ENCODE data around the gene CSAD. TPM values are rescaled to one million over a fixed set of nuclear protein-coding genes. Genes with fewer than 3 reads are reported as not detected.

The CSAD gene
- total RNA-seq, 5 donors from 2014 or later (not counting 1 experiment from before 2014, with no cell fraction given): 48.6 to 69.6 (median 62.3) TPM

- H3K27ac Mint-ChIP-seq: no peak overlapping the region
- POLR2A ChIA-PET: no interaction called here
- Histone ChIP-seq H3K27ac (ENCODE audit: low read length) (no peak overlapping the region), H3K27me3 (replicated peaks in 1 of 2; ENCODE audit: control insufficient read depth in 2 of 2, extremely low read depth in 1 of 2, insufficient read depth in 2 of 2, low read length in 1 of 2) (peaks cover 0 to 2% of the 10 kb centered on the region in 2 experiments), H3K36me3 (ENCODE audit: control insufficient read depth in 2 of 2, extremely low read depth in 1 of 2, insufficient read depth in 1 of 2, low read length in 1 of 2) (no peaks in the 10 kb centered on the region), H3K9me3 (no peaks in the 10 kb centered on the region), H3K4me3 (ENCODE audit: control insufficient read depth in 1 of 2, extremely low read depth in 1 of 2, low read length in 1 of 2) (no peak overlapping the region), H3K4me1 (ENCODE audit: control insufficient read depth in 1 of 2, extremely low read depth in 1 of 2, insufficient read depth in 2 of 2, low read length in 2 of 2) (no peaks in the 10 kb centered on the region)
- no peaks in the 10 kb centered on the region for H3K4me1 Mint-ChIP-seq
- no CpG with 5 or more reads among the region's 15 CpGs for WGBS (ENCODE audit: insufficient coverage)
- no peaks in the 10 kb centered on the region for H3K36me3 Mint-ChIP-seq
- ATAC-seq (replicated peaks in 1 of 4) (no peak), DNase-seq (no peak)
- no peak overlapping the region for H3K4me3 Mint-ChIP-seq
- no peaks in the 10 kb centered on the region for H3K9me3 Mint-ChIP-seq
- CTCF ChIA-PET: interaction anchor here in 1 of 2 donors (0.6 kb wide), 1 partner anchor 288 kb away, joined by 5 read pairs; no protein-coding TSS in a partner anchor
- H3K27me3 Mint-ChIP-seq: no peaks in the 10 kb centered on the region
Measured at GRCh38 chr12:53147653-53148052, 33.1 kb downstream of the CSAD start.

DNA sequence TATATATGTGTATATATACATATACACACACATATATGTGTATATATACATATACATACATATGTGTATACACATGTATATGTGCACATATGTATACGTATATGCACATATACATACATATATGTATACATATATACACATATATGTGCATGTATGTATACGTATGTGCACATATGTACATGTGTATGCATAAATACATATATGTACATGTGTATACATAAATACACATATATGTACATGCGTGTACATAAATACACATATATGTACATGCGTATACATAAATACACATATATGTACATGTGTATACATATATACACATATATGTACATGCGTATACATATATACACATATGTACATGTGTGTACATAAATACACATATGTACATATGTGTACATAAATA lies 33.5 kb downstream of the CSAD start:
- H3K27me3 ChIP-seq (replicated peaks in 1 of 2; ENCODE audit: control insufficient read depth in 2 of 2, extremely low read depth in 1 of 2, insufficient read depth in 2 of 2, low read length in 1 of 2): peaks cover 0 to 2% of the 10 kb centered on the region in 2 experiments
- no peaks in the 10 kb centered on the region for H3K27me3 Mint-ChIP-seq
- H3K9me3 ChIP-seq: no peaks in the 10 kb centered on the region
- ChIA-PET POLR2A (no interaction called here), CTCF (interaction anchor here in 1 of 2 donors (0.5 kb wide), 1 partner anchor 111 kb away, joined by 4 read pairs; no protein-coding TSS in a partner anchor)
- H3K36me3 ChIP-seq (ENCODE audit: control insufficient read depth in 2 of 2, extremely low read depth in 1 of 2, insufficient read depth in 1 of 2, low read length in 1 of 2): no peaks in the 10 kb centered on the region
- no peak overlapping the region for H3K27ac Mint-ChIP-seq
- ATAC-seq (replicated peaks in 1 of 4) (no peak), DNase-seq (no peak)
- no peaks in the 10 kb centered on the region for H3K4me1 Mint-ChIP-seq
- H3K4me1 ChIP-seq (ENCODE audit: control insufficient read depth in 1 of 2, extremely low read depth in 1 of 2, insufficient read depth in 2 of 2, low read length in 2 of 2): no peaks in the 10 kb centered on the region
- no peak overlapping the region for H3K27ac ChIP-seq (ENCODE audit: low read length)
- H3K9me3 Mint-ChIP-seq: no peaks in the 10 kb centered on the region
- WGBS (ENCODE audit: insufficient coverage): no CpG with 5 or more reads among the region's 5 CpGs
- no peak overlapping the region for H3K4me3 ChIP-seq (ENCODE audit: control insufficient read depth in 1 of 2, extremely low read depth in 1 of 2, low read length in 1 of 2)
- H3K36me3 Mint-ChIP-seq: no peaks in the 10 kb centered on the region
- H3K4me3 Mint-ChIP-seq: no peak overlapping the region

DNA sequence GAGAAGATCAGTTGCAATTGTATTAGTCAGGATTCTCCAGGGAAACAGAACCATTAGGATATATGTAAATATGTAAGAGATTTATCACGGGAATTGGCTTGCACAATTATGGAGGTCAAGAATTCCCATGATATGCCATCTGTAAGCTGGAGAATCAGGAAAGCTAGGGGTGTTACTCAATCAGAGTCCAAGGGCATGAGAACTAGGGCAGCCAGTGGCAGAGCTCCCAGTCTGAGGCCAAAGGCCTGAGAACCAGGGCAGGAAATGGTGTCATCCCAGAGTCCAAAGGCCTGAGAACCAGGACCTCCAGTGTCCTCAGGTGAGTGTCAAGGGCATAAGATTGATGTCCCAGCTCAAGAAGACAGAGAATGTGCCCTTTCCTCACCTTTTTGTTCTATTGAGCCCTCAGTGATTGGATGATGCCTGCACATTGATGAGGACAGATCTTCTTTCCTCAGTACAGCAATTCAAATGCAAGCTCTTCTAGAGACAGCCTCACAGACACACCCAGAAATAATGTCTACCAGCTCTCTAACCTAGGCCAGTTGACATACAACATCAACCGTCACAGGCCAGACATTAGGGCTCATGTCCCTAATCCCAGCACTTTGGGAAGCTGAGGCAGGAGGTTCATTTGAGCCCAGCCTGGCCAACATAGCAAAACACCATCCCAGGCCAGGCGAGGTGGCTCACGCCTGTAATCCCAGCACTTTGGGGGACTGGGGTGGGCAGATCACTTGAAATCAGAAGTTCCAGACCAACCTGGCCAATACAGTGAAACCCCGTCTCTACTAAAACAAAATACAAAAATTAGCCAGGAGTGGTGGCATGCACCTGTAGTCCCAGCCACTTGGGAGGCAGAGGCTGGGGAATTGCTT lies 35.1 kb downstream of the CSAD start:
- ATAC-seq (replicated peaks in 1 of 4): no peak
- Mint-ChIP-seq H3K36me3 (no peaks in the 10 kb centered on the region), H3K4me3 (no peak overlapping the region), H3K27me3 (no peaks in the 10 kb centered on the region), H3K27ac (no peak overlapping the region), H3K9me3 (no peaks in the 10 kb centered on the region), H3K4me1 (no peaks in the 10 kb centered on the region)
- no peaks in the 10 kb centered on the region for H3K36me3 ChIP-seq (ENCODE audit: control insufficient read depth in 2 of 2, extremely low read depth in 1 of 2, insufficient read depth in 1 of 2, low read length in 1 of 2)
- no peak for DNase-seq
- no peak overlapping the region for H3K27ac ChIP-seq (ENCODE audit: low read length)
- no peaks in the 10 kb centered on the region for H3K9me3 ChIP-seq
- no peaks in the 10 kb centered on the region for H3K4me1 ChIP-seq (ENCODE audit: control insufficient read depth in 1 of 2, extremely low read depth in 1 of 2, insufficient read depth in 2 of 2, low read length in 2 of 2)
- CTCF ChIA-PET: interaction anchor here in 1 of 2 donors (0.6 kb wide), 1 partner anchor 72 kb away, joined by 12 read pairs; no protein-coding TSS in a partner anchor
- WGBS (ENCODE audit: insufficient coverage): 79% methylated on average over 1 of the region's 5 CpGs
- H3K27me3 ChIP-seq (replicated peaks in 1 of 2; ENCODE audit: control insufficient read depth in 2 of 2, extremely low read depth in 1 of 2, insufficient read depth in 2 of 2, low read length in 1 of 2): peaks cover 0 to 2% of the 10 kb centered on the region in 2 experiments
- POLR2A ChIA-PET: no interaction called here
- no peak overlapping the region for H3K4me3 ChIP-seq (ENCODE audit: control insufficient read depth in 1 of 2, extremely low read depth in 1 of 2, low read length in 1 of 2)

GRCh38 chr12:53143355-53143754 lies 37.4 kb downstream of the CSAD start:
- H3K36me3 Mint-ChIP-seq: no peaks in the 10 kb centered on the region
- ATAC-seq (replicated peaks in 1 of 4): no peak
- ChIA-PET POLR2A (no interaction called here), CTCF (interaction anchor here in 1 of 2 donors (0.7 kb wide), 1 partner anchor 1105 kb away, joined by 5 read pairs; no protein-coding TSS in a partner anchor)
- no peak for DNase-seq
- Histone ChIP-seq H3K27me3 (replicated peaks in 1 of 2; ENCODE audit: control insufficient read depth in 2 of 2, extremely low read depth in 1 of 2, insufficient read depth in 2 of 2, low read length in 1 of 2) (peaks cover 0 to 6% of the 10 kb centered on the region in 2 experiments), H3K9me3 (no peaks in the 10 kb centered on the region), H3K27ac (ENCODE audit: low read length) (no peak overlapping the region), H3K4me1 (ENCODE audit: control insufficient read depth in 1 of 2, extremely low read depth in 1 of 2, insufficient read depth in 2 of 2, low read length in 2 of 2) (no peaks in the 10 kb centered on the region), H3K36me3 (ENCODE audit: control insufficient read depth in 2 of 2, extremely low read depth in 1 of 2, insufficient read depth in 1 of 2, low read length in 1 of 2) (no peaks in the 10 kb centered on the region), H3K4me3 (ENCODE audit: control insufficient read depth in 1 of 2, extremely low read depth in 1 of 2, low read length in 1 of 2) (no peak overlapping the region)
- peaks cover 0 to 4% of the 10 kb centered on the region in 2 donors for H3K27me3 Mint-ChIP-seq
- H3K27ac Mint-ChIP-seq: no peak overlapping the region
- 94% methylated on average over 3 of the region's 4 CpGs for WGBS (ENCODE audit: insufficient coverage)
- no peaks in the 10 kb centered on the region for H3K9me3 Mint-ChIP-seq
- no peak overlapping the region for H3K4me3 Mint-ChIP-seq
- H3K4me1 Mint-ChIP-seq: no peaks in the 10 kb centered on the region

DNA sequence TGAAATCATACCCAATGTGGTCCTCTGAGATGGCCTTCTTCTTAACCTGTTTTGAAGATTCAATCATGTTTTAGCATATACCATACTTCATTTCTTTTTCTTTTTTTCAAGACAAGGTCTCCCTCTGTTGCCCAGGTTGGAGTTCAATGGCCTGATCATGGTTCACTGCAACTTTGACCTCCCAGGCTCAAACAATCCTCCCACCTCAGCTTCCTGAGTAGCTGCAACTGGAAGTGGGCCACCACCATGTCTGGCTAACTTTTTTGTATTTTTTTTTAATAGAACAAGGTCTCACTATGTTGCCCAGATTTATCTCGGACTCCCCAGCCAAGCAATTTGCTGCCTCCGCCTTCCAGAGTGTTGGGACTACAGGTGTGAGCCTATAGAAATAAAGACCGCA lies 47.0 kb downstream of the CSAD start:
- Mint-ChIP-seq H3K36me3 (no peaks in the 10 kb centered on the region), H3K4me3 (no peak overlapping the region), H3K27me3 (peaks cover 3 to 6% of the 10 kb centered on the region in 2 donors), H3K9me3 (peaks cover 0 to 6% (median 4%) of the 10 kb centered on the region in 3 donors), H3K27ac (no peak overlapping the region), H3K4me1 (no peaks in the 10 kb centered on the region)
- no peaks in the 10 kb centered on the region for H3K4me1 ChIP-seq (ENCODE audit: control insufficient read depth in 1 of 2, extremely low read depth in 1 of 2, insufficient read depth in 2 of 2, low read length in 2 of 2)
- H3K9me3 ChIP-seq: no peaks in the 10 kb centered on the region
- WGBS (ENCODE audit: insufficient coverage): no CpG with 5 or more reads among the region's 3 CpGs
- CTCF ChIA-PET: no interaction called here
- H3K27me3 ChIP-seq (replicated peaks in 1 of 2; ENCODE audit: control insufficient read depth in 2 of 2, extremely low read depth in 1 of 2, insufficient read depth in 2 of 2, low read length in 1 of 2): peaks cover 0 to 8% of the 10 kb centered on the region in 2 experiments
- no peak overlapping the region for H3K4me3 ChIP-seq (ENCODE audit: control insufficient read depth in 1 of 2, extremely low read depth in 1 of 2, low read length in 1 of 2)
- POLR2A ChIA-PET: no interaction called here
- no peaks in the 10 kb centered on the region for H3K36me3 ChIP-seq (ENCODE audit: control insufficient read depth in 2 of 2, extremely low read depth in 1 of 2, insufficient read depth in 1 of 2, low read length in 1 of 2)
- no peak for ATAC-seq (replicated peaks in 1 of 4)
- no peak for DNase-seq
- H3K27ac ChIP-seq (ENCODE audit: low read length): no peak overlapping the region

DNA sequence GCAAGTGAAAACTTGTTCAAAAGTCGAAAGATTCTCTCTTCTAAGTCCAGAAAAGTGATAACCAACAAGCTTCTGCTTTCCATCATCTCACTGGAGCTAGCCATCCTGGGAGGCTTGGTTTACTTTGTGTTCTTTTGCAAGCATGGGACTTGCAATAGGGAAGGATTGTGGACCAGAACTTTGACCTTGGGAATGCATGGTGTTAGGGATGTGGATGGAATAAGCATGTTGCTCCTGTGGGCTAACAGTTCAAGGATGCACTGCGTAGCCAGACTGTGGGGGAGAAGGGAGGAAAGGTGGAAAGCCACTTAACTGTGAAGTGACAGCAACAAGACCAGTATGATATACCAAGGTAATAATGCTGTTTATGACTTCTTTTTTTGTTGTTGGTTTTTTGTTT lies 48.9 kb downstream of the CSAD start:
- WGBS (ENCODE audit: insufficient coverage): 82% methylated on average over 1 of the region's 2 CpGs
- Histone ChIP-seq H3K4me1 (ENCODE audit: control insufficient read depth in 1 of 2, extremely low read depth in 1 of 2, insufficient read depth in 2 of 2, low read length in 2 of 2) (no peaks in the 10 kb centered on the region), H3K27me3 (replicated peaks in 1 of 2; ENCODE audit: control insufficient read depth in 2 of 2, extremely low read depth in 1 of 2, insufficient read depth in 2 of 2, low read length in 1 of 2) (peaks cover 0 to 10% of the 10 kb centered on the region in 2 experiments), H3K4me3 (ENCODE audit: control insufficient read depth in 1 of 2, extremely low read depth in 1 of 2, low read length in 1 of 2) (no peak overlapping the region), H3K27ac (ENCODE audit: low read length) (no peak overlapping the region), H3K9me3 (no peaks in the 10 kb centered on the region), H3K36me3 (ENCODE audit: control insufficient read depth in 2 of 2, extremely low read depth in 1 of 2, insufficient read depth in 1 of 2, low read length in 1 of 2) (no peaks in the 10 kb centered on the region)
- Mint-ChIP-seq H3K4me1 (peaks cover 0 to 3% (median 0%) of the 10 kb centered on the region in 3 donors), H3K9me3 (peaks cover 0 to 2% (median 0%) of the 10 kb centered on the region in 3 donors), H3K4me3 (no peak overlapping the region), H3K27me3 (peaks cover 0 to 2% of the 10 kb centered on the region in 2 donors), H3K36me3 (no peaks in the 10 kb centered on the region), H3K27ac (no peak overlapping the region)
- ChIA-PET CTCF (no interaction called here), POLR2A (interaction anchor here in 1 of 2 donors (0.5 kb wide), 1 partner anchor 16 kb away, joined by 3 read pairs; no protein-coding TSS in a partner anchor)
- ATAC-seq (replicated peaks in 1 of 4) (no peak), DNase-seq (no peak)
